GM19395 (cell line): ENCODE results near the gene MIP.
"Not testable (repeated sequence)": the region's sequence is repeated elsewhere in the genome, so short reads cannot be mapped to it uniquely, and the experiment has no call there.

ENCODE experiments used
- ATAC-seq: cut with Tn5 transposase; IDR thresholded peaks from one replicate; pipeline ENCODE4 v1.9.1; 2021; ENCODE audit warnings: mild to moderate bottlenecking, moderate library complexity; ENCODE audit not compliant: unreplicated experiment

The MIP gene

GRCh38 chr12:56468216-56469006 is 14.0 kb upstream of the MIP start, which contains the start of gene SPRYD4:
SPRYD4 (plus strand) TSS chr12:56468578; CDS start chr12:56468592, 14 bp downstream.
- peak; percentile 79 for ATAC-seq

DNA sequence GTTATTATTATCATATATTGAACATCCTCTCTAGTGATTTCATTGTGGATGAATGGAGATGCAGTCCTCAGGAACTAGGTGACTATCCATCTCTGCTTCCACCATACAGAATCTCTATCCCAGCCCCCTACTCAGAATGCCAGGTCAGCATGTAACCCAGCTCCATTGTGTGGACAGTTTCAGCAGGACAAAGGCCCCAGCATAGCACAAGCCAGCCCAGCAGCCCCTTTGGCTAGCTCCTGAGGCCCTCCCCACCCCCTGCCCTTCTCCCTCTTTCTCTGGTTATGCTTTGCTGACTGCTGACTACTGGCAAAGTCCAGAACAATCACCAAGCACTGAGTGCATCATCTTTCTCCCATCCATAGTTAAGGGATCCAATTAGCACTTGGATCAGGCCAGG is 8.1 kb upstream of the MIP start:
- no peak for ATAC-seq

- no peak for ATAC-seq
These were observed 7.0 kb upstream of the MIP start for GRCh38 chr12:56461235-56462159.

DNA sequence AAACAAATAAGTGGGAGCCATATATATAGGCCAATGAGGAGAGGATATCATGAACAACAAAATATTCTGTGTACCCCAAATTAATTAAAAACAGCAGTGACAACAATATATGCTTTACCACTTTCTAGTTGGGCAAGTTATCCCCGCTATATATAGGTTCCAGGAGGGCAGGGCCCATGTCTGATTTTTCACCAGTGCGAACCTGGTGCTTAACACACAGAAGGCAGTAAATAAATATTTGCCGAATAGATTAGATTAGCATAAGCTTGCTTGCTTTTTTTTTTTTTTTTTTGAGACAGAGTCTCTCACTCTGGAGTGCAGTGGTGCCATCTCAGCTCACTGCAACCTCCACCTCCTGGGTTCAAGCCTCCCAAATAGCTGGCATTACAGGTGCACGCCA is 3.4 kb upstream of the MIP start:
- ATAC-seq: no peak

DNA sequence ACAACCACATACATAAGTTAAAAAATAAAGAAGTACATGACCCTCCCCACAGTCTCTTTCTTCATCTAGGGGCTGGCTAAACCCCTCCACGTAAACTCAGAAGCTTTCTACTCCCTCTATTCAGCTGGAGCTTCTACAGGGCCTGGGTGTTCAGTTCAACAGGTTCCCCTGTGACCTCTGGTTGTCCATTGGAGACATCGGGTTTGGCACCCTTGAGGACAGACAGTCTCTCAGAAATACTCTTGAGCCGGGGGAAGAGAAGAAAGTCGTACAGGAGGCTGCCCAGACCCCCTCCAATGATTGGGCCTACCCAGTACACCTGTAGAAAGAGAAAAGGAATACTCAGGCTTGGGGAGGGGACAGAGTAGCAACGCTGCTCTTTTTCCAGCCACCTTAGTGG is 3.3 kb downstream of the MIP start:
- no peak for ATAC-seq

- no peak for ATAC-seq
These were observed 4.2 kb downstream of the MIP start for GRCh38 chr12:56450241-56450640.

GRCh38 chr12:56449622-56449984 is 4.9 kb downstream of the MIP start:
- ATAC-seq: peak; percentile 9

GRCh38 chr12:56448860-56449621 is 5.4 kb downstream of the MIP start, which contains the start of gene TIMELESS:
TIMELESS (minus strand) TSS chr12:56449426; CDS start chr12:56434170, 15,256 bp downstream.
- ATAC-seq: peak; percentile 93

DNA sequence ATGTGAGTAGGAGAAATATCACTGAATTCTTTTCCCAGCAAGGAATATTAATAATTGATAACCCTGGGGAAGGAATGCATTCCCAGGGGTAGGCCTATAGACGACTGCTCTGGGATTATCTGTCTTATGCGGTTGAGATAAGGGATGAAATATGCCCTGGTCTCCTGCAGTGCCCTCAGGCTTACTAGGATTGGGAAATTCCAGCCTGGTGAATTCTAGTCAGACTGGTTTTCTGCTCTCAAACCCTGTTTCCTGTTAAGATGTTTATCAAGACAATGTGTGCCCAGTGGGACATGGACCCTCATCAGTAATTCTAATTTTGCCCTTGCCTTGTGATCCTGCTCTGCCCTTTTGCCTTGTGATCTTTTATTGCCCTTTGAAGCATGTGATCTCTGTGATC is 11.2 kb downstream of the MIP start:
- not testable (repeated sequence) for ATAC-seq

DNA sequence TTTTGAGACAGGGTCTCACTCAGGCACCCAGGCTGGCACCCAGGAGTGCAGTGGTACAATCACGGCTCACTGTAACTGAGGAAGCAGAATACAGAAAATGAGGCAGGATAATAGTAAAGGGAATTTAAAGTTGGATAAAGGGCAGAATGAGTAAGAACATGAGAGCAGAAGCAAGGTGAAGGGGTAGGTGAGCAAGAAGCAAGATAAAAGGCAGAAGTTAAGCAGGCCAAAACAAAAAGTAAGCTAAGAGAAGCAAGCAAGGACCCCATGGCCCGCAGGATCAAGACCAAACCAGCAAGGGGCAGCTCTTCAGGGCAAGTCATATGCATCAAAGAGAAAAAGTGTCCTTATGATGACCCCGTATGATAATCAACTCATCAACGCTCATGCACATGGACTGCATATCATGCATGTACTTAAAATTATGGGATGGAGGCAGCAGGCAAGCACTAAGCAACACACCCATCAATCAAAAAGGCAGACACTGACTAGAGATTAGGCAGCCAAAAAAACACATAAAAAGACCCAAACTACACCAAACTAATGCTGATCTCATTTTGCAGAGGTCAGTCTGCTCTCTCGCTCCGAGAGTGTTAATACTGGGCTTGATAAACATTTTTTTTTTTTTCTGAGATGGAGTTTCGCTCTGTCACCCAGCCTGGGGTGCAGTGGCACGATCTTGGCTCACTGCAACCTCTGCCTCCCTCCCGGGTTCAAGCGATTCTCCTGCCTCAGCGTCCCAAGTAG is 16.9 kb downstream of the MIP start:
- ATAC-seq: no peak

DNA sequence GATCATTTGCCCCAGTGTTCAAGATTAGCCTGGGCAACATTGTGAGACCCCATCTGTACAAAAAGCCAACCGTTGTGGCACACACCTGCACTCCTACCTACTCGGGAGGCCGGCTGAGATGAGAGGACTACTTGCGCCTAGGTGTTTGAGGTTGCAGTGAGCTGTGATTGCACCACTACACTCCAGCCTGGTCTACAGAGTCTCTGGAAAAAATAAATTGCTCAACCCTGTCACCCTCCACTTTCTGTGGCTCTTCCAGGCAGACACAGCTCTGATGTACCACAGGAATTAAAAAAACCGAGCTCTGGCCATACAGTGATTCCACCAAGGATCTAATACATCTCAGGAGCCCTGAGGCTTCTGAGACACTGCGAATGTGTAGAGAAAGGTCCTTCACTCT is 19.6 kb downstream of the MIP start:
- no peak for ATAC-seq

- no peak for ATAC-seq
These were observed 22.6 kb downstream of the MIP start for GRCh38 chr12:56431850-56432249.

- ATAC-seq: no peak
These were observed 23.2 kb downstream of the MIP start for GRCh38 chr12:56431288-56431687.

GRCh38 chr12:56425940-56426438 is 28.5 kb downstream of the MIP start:
- ATAC-seq: no peak

GRCh38 chr12:56425193-56425592 is 29.3 kb downstream of the MIP start:
- ATAC-seq: no peak

GRCh38 chr12:56420411-56420810 is 34.0 kb downstream of the MIP start:
- no peak for ATAC-seq

GRCh38 chr12:56417739-56418138 is 36.7 kb downstream of the MIP start:
- ATAC-seq: no peak

DNA sequence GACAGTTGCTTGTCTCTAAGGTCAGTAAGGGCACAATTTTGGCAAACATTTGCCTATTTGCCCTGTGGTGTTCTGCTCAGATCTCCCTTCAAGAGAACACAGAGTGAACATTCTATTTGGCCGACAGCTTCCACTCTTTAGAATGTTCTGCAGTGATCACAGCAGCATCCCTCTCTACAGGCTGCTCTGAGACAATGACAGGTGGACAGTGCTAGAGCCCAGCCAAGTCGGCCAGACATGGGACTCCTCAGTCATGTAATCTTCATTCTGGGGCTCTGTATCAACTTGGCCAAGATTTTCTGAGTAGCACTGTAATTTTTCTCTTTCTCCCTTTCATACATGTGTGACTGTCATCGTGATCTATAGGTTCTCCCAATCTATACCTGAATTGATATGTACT is 40.1 kb downstream of the MIP start:
- ATAC-seq: no peak

GRCh38 chr12:56413392-56413791 is 41.1 kb downstream of the MIP start:
- no peak for ATAC-seq
